Nephron (organoid): ENCODE data around the gene ABHD6.

ENCODE experiments used
- H3K27ac Mint-ChIP-seq, 3 experiments: 2 replicates each; pipeline ENCODE4 v1.8.0; 2020; ENCODE audit warnings: mixed read lengths in 3 of 3, mild to moderate bottlenecking in 2 of 3, moderate library complexity in 1 of 3
- H3K27me3 Mint-ChIP-seq: 2 replicates; pipeline ENCODE4 v1.8.0; 2021; ENCODE audit warnings: low read depth, mild to moderate bottlenecking, moderate library complexity, mixed read lengths
- H3K36me3 Mint-ChIP-seq: 2 replicates; pipeline ENCODE4 v1.8.0; 2020; ENCODE audit warnings: low read depth, mixed read lengths
- H3K4me1 Mint-ChIP-seq: 2 replicates; pipeline ENCODE4 v1.8.0; 2020; ENCODE audit warnings: mixed read lengths
- H3K4me3 Mint-ChIP-seq, 3 experiments: 2 replicates each; pipeline ENCODE4 v1.8.0; 2020; ENCODE audit warnings: mild to moderate bottlenecking in 3 of 3, mixed read lengths in 3 of 3, moderate library complexity in 2 of 3
- H3K9me3 Mint-ChIP-seq: 2 replicates; pipeline ENCODE4 v1.8.0; 2020; ENCODE audit warnings: mixed read lengths
- TF ChIP-seq, protein P1 (sequence below), 3 experiments: fragments of 200-600 bp; sonication (generic); IDR thresholded peaks; one replicate each; pipeline ENCODE4 v1.5.0; 2021; ENCODE audit warnings: antibody characterized with exemption in 3 of 3; ENCODE audit not compliant: unreplicated experiment in 3 of 3

ABHD6 gene

DNA sequence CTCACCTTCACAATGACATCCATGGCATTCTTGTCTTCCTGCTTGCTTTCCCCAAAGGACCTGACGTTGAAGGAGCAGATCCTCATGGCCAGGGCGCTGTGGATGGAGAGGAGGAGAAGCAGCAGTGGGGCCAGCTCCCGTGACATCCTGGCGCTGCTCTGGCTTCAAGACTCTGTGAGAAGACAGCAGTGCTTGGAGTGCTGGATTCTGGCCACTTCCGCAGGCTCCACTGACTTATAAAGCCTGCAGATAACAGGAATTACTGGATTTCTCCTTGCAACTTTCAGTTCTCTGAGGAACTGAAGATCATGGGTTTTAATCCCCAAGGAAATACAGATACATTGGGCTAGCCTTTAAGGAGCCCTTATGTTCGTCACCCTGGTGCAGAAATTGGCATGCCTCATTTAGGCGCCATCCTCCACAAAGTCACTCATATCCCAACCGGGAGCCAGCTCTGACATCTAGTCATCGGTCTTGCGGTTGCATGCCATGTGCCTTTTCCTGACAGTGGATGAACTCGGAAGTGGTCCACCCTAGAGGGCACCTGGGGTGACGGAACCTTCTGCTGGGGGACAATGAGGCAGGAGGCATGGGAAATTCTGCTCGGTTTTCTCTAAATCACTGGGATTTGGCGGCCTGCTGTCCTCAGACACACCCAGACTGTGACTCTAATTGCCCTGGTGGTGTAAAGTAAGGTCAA, 26.7 kb upstream of the ABHD6 start, which contains the start of gene DNASE1L3:
Gene DNASE1L3, minus strand, starts transcription at position 212 of the 700 bp plus-strand sequence. Its CDS starts 66 bp downstream, at position 146.
- peaks cover 6% of the 10 kb centered on the region for H3K4me1 Mint-ChIP-seq
- no peaks in the 10 kb centered on the region for H3K36me3 Mint-ChIP-seq
- TF ChIP-seq, protein P1, sequence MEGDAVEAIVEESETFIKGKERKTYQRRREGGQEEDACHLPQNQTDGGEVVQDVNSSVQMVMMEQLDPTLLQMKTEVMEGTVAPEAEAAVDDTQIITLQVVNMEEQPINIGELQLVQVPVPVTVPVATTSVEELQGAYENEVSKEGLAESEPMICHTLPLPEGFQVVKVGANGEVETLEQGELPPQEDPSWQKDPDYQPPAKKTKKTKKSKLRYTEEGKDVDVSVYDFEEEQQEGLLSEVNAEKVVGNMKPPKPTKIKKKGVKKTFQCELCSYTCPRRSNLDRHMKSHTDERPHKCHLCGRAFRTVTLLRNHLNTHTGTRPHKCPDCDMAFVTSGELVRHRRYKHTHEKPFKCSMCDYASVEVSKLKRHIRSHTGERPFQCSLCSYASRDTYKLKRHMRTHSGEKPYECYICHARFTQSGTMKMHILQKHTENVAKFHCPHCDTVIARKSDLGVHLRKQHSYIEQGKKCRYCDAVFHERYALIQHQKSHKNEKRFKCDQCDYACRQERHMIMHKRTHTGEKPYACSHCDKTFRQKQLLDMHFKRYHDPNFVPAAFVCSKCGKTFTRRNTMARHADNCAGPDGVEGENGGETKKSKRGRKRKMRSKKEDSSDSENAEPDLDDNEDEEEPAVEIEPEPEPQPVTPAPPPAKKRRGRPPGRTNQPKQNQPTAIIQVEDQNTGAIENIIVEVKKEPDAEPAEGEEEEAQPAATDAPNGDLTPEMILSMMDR (IDR thresholded peaks at IDR 0.05; ENCODE audit: unreplicated experiment in 3 of 3) = no peak
- H3K4me3 Mint-ChIP-seq = no peak within 1 kb of the TSS
- H3K27ac Mint-ChIP-seq = no peak within 1 kb of the TSS
- no peaks in the 10 kb centered on the region for H3K9me3 Mint-ChIP-seq
- H3K27me3 Mint-ChIP-seq = peaks cover 28% of the 10 kb centered on the region

DNA sequence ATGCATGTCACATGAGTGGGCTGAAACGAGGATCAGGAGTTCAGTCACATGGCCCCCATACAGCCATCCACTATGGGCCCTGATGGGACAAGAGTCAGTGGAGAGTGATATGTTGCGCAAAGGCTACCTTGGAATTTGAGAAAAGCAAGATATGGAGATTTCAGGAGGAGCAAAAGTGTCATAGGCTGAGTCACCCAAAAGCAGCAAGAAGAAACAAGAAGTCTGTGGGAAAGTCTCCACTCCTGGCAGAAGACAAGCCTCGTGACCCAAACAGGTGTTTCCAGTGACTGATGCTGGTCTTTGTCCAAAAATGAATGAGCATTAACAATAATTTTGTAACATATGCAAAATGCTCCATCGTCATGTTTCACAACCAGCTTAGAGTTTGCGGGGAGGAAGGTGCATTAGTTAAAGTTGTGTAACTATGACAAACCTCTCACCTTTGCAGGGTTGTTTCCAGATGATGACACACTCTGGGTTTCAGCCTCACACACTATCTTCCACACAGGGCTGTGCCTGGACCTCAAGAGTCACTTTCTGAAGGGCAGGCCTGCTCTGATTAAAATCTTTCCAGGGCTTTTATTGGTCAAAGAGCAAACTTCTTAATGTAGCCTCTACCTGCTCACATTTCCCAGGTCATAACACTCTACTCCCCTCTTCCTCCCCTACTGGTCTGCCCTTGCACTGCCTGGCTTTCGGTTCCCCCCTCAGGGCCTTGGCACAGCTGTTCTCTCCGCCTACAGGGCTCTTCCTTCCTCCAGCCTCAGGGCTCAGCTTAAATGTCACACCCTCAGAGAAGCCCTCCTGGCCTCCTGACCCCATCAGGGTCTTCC, 22.9 kb upstream of the ABHD6 start:
- TF ChIP-seq, protein P1 (IDR thresholded peaks at IDR 0.05; ENCODE audit: unreplicated experiment in 3 of 3) = no peak
- Mint-ChIP-seq H3K27me3 (peaks cover 18% of the 10 kb centered on the region), H3K4me3 (no peak overlapping the region)

DNA sequence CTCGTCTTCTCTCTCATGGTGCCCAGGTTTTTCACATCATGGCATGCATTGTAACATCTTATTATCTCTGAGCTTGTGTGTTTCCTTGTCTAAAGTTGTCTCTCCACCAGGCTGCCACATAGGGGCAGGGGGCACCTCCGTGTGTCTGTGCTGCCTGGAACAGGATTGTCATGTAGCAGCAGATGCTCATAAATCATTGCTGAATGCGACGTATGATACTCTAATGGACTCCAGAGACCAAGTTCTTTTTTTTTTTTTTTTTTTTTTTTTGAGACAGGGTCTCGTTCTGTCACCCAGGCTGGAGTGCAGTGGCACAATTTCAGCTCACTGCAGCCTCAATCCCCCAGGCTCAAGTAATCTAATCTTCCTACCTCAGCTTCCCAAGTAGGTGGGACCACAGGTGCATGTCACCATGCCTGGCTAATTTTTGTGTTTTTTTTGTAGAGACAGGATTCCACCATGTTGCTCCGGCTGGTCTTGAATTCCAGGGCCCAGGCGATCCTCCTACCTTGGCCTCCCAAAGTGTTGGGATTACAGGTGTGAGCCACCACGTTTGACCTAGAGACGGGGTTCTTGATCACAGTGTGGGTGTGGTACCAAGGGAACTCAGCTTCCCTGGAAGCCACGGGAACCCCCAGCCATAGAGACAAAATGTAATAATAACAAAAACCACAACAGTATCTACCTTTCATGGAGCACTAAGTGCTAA, 22.1 kb upstream of the ABHD6 start:
- Mint-ChIP-seq H3K27ac (no peak overlapping the region), H3K4me3 (no peak overlapping the region), H3K36me3 (no peaks in the 10 kb centered on the region), H3K9me3 (peaks cover 4% of the 10 kb centered on the region), H3K27me3 (peaks cover 10% of the 10 kb centered on the region), H3K4me1 (peaks cover 13% of the 10 kb centered on the region)
- TF ChIP-seq, protein P1 (IDR thresholded peaks at IDR 0.05; ENCODE audit: unreplicated experiment in 3 of 3) = no peak

More for the DNA sequence above, 22.9 kb upstream of the ABHD6 start:
- Mint-ChIP-seq H3K27ac (no peak overlapping the region), H3K4me1 (peaks cover 13% of the 10 kb centered on the region), H3K36me3 (no peaks in the 10 kb centered on the region), H3K9me3 (no peaks in the 10 kb centered on the region)

DNA sequence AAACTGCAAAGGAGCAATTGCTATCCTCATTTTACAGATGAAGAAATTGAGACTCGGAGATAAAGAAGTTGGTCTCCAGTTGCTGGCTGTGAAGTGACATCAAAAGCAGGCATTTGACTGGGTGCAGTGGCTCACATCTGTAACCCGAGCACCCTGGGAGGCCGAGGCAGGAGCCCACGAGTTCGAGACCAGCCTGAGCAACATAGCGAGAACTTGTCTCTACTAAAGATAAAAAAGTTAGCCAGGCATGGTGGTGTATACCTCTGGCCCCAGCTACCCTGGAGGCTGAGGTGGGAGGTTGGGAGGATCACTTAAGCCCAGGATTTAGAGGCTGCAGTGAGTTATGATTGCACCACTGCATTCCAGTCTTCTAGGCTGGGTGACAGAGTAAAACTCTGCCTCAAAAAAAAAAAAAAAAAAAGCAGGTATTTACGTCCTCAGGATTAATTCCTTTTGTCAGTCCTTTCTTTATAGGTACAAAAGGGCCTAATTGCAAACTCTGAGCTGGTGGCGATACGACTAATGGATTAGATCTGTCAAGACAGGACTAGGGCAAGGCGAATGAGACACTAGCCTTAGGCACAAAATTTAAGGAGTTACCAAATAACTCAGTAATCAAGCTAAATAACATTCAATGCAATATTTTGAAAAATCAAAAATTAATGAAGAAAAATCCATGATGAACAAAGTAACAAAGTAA, 20.9 kb upstream of the ABHD6 start:
- Mint-ChIP-seq H3K9me3 (peaks cover 4% of the 10 kb centered on the region), H3K27ac (no peak overlapping the region), H3K27me3 (peaks cover 11% of the 10 kb centered on the region), H3K4me3 (no peak overlapping the region), H3K4me1 (peaks cover 13% of the 10 kb centered on the region), H3K36me3 (no peaks in the 10 kb centered on the region)
- TF ChIP-seq, protein P1 (IDR thresholded peaks at IDR 0.05; ENCODE audit: unreplicated experiment in 3 of 3) = no peak

DNA sequence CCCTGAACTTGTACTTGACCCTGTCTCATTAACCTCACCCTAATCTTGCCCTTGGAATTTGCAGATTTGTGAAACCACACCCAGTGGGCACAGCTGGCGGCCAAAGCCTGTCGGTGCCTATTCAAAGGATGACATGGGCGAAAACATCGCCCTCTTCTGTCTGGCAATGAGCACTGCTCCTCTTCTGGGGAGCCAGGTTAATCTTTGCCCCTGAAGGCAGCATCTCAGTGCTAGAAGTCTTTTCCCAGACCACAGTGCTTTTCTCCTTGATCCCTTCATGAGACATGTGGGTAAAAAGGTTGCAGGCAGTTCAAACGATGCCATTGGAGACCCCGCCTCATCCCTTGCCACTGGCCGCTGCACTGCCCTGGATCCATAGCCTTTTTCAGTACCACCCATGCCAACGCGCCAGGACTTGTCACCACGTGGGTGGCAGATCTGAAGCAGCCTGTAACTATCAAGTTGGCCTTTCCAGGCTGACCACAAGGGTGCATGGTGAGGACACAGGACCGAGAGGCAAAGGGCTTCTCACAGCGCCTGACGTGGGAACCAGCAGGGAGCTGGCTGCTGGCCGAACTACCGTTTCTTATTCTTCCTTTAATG, 20.3 kb upstream of the ABHD6 start:
- TF ChIP-seq, protein P1 (IDR thresholded peaks at IDR 0.05; ENCODE audit: unreplicated experiment in 3 of 3) = peak; percentile 60 to 73 (median 71)
- no peaks in the 10 kb centered on the region for H3K36me3 Mint-ChIP-seq
- peaks cover 13% of the 10 kb centered on the region for H3K4me1 Mint-ChIP-seq
- H3K27ac Mint-ChIP-seq = no peak overlapping the region
- H3K27me3 Mint-ChIP-seq = peaks cover 13% of the 10 kb centered on the region
- no peak overlapping the region for H3K4me3 Mint-ChIP-seq
- H3K9me3 Mint-ChIP-seq = peaks cover 4% of the 10 kb centered on the region
